Stimulated activated CD8-positive, alpha-beta memory T cell treated with anti-CD3 and anti-CD28 coated beads, Interleukin-4, amount 100 ng/mL, for 1 hour (primary cell): ENCODE results near the gene DTNB.

Experiments
- DNase-seq, 2 donors: peaks; one replicate each; pipeline ENCODE4 v3.0.0-alpha.2; 2020; ENCODE audit warnings: low read depth in 2 of 2, low spot score in 1 of 2

The DTNB gene

GRCh38 chr2:25512707-25513106 is 160.7 kb downstream of the DTNB start:
- DNase-seq = no peak

- no peak for DNase-seq
Observed at GRCh38 chr2:25506226-25506625, 167.2 kb downstream of the DTNB start.

GRCh38 chr2:25505622-25506021 is 167.8 kb downstream of the DTNB start:
- no peak for DNase-seq

- no peak for DNase-seq
Observed at GRCh38 chr2:25505182-25505581, 168.2 kb downstream of the DTNB start.

GRCh38 chr2:25504266-25504665 is 169.1 kb downstream of the DTNB start:
- DNase-seq = no peak

GRCh38 chr2:25499157-25499556 is 174.2 kb downstream of the DTNB start:
- no peak for DNase-seq

- no peak for DNase-seq
Observed at GRCh38 chr2:25497918-25498407, 175.4 kb downstream of the DTNB start.

GRCh38 chr2:25497229-25497917 is 176.0 kb downstream of the DTNB start:
- DNase-seq = no peak

- no peak for DNase-seq
Observed at GRCh38 chr2:25494616-25495015, 178.8 kb downstream of the DTNB start.

GRCh38 chr2:25493207-25493606 is 180.2 kb downstream of the DTNB start:
- no peak for DNase-seq

- DNase-seq = no peak
Observed at GRCh38 chr2:25492726-25493125, 180.7 kb downstream of the DTNB start.

- no peak for DNase-seq
Observed at GRCh38 chr2:25491966-25492532, 181.3 kb downstream of the DTNB start.

GRCh38 chr2:25491003-25491696 is 182.2 kb downstream of the DTNB start:
- no peak for DNase-seq

GRCh38 chr2:25490217-25490616 is 183.2 kb downstream of the DTNB start:
- no peak for DNase-seq

- no peak for DNase-seq
Observed at GRCh38 chr2:25489631-25490030, 183.7 kb downstream of the DTNB start.

- no peak for DNase-seq
Observed at GRCh38 chr2:25483607-25484266, 189.6 kb downstream of the DTNB start.

GRCh38 chr2:25482341-25482740 is 191.0 kb downstream of the DTNB start:
- DNase-seq = no peak

GRCh38 chr2:25481381-25482300 is 191.7 kb downstream of the DTNB start:
- DNase-seq = no peak

- no peak for DNase-seq
Observed at GRCh38 chr2:25480561-25480960, 192.8 kb downstream of the DTNB start.

GRCh38 chr2:25479761-25480160 is 193.6 kb downstream of the DTNB start:
- no peak for DNase-seq

- DNase-seq = no peak
Observed at GRCh38 chr2:25478736-25479135, 194.6 kb downstream of the DTNB start.
